Lung (tissue), 12 donors: ENCODE data around the gene GALM. TPM values are rescaled to one million over a fixed set of nuclear protein-coding genes. Genes with fewer than 3 reads are reported as not detected.

Source experiments
- ATAC-seq: fragments of 200-7000 bp; cut with Tn5 transposase; one replicate; pipeline ENCODE4 v1.9.1; 2020; ENCODE audit warnings: moderate number of reproducible peaks; ENCODE audit not compliant: insufficient read depth, low FRiP score
- DNase-seq, 3 donors: peaks; one replicate each; pipeline ENCODE4 v3.0.0-alpha.2; 2013 to 2017
- H3K27ac ChIP-seq, 2 donors: one replicate each; pipeline ENCODE4 v1.5.1; 2013; ENCODE audit warnings: mild to moderate bottlenecking in 2 of 2, moderate library complexity in 2 of 2, control low read depth in 1 of 2, inconsistent platforms in 1 of 2, low read depth in 1 of 2, low read length in 1 of 2
- H3K27me3 ChIP-seq, 3 donors: one replicate each; pipeline ENCODE4 v1.5.1; 2013; ENCODE audit warnings: low read length in 2 of 3; ENCODE audit not compliant: control insufficient read depth in 3 of 3, insufficient read depth in 3 of 3
- H3K36me3 ChIP-seq, 4 donors: one replicate each; pipeline ENCODE4 v1.5.1; 2013; ENCODE audit warnings: low read length in 4 of 4, mild to moderate bottlenecking in 1 of 4, moderate library complexity in 1 of 4; ENCODE audit not compliant: control insufficient read depth in 4 of 4, insufficient read depth in 4 of 4
- H3K4me1 ChIP-seq, 5 donors: one replicate each; pipeline ENCODE4 v1.5.1; 2013; ENCODE audit warnings: low read length in 5 of 5, mild to moderate bottlenecking in 2 of 5, moderate library complexity in 1 of 5; ENCODE audit not compliant: control insufficient read depth in 5 of 5, insufficient read depth in 5 of 5
- H3K4me3 ChIP-seq: one replicate; pipeline ENCODE4 v1.5.1; 2013; ENCODE audit warnings: mild to moderate bottlenecking, control low read depth, moderate library complexity
- H3K9ac ChIP-seq, 2 donors: one replicate each; pipeline ENCODE4 v1.5.1; 2013; ENCODE audit warnings: low read length in 2 of 2, control low read depth in 1 of 2; ENCODE audit not compliant: insufficient read depth in 1 of 2
- H3K9me3 ChIP-seq, 4 donors: one replicate each; pipeline ENCODE4 v1.5.1; 2013; ENCODE audit warnings: low read length in 3 of 4, mild to moderate bottlenecking in 1 of 4, moderate library complexity in 1 of 4; ENCODE audit not compliant: control insufficient read depth in 4 of 4, insufficient read depth in 3 of 4
- CTCF ChIP-seq: IDR thresholded peaks from 2 replicates; pipeline ENCODE4 v1.5.1; 2012; ENCODE audit warnings: mild to moderate bottlenecking; ENCODE audit errors: control extremely low read depth, extremely low read depth
- WGBS, 2 donors: extraction: QIAGEN DNeasy Blood & Tissue Kit; methylation state at CpG; one replicate each; pipeline ENCODE4 v1.1.7; 2013; 5-methylcytosine and 5-hydroxymethylcytosine counted together
- polyA plus RNA-seq, 2 donors: library from polyadenylated mRNA; stranded (reverse); fragments of 200-250 nt; gene quantifications; one replicate each; pipeline ENCODE4 v1.2.1, GENCODE V29; 2013
- total RNA-seq, 2 donors: library from RNA; depleted of rRNA in 1 of 2; stranded (reverse); fragments of >200 nt in 1 of 2; gene quantifications; one replicate each; pipeline ENCODE4 v1.2.1, GENCODE V29; 2014 to 2021
- donor health status: control.
- donor health status: control.
- donor health status: Bipolar disorder and iron deficiency.
- donor health status: healthy.
- donor health status: DM: yes; HTN: yes; CAD: no.

The GALM gene
- total and polyA plus RNA-seq, 4 donors, result 7.6 to 25.5 (median 14.1) TPM

GRCh38 chr2:38668779-38669479 lies 3.0 kb downstream of the GALM start:
- no peak for ATAC-seq
- no peak overlapping the region for H3K4me3 ChIP-seq
- peaks cover 0 to 10% (median 5%) of the 10 kb centered on the region in 5 donors for H3K4me1 ChIP-seq
- H3K9ac ChIP-seq, result no peak overlapping the region
- DNase-seq, result no peak
- no peak overlapping the region for H3K27ac ChIP-seq
- no peaks in the 10 kb centered on the region for H3K27me3 ChIP-seq
- 87 to 92% methylated on average over 16 of the region's 16 CpGs for WGBS, 2 donors
- H3K36me3 ChIP-seq, result no peaks in the 10 kb centered on the region
- no peaks in the 10 kb centered on the region for H3K9me3 ChIP-seq
- TF ChIP-seq CTCF, result no peak

- WGBS, 2 donors, result 69 to 85% methylated on average over 6 of the region's 6 CpGs
- Histone ChIP-seq H3K9me3 (no peaks in the 10 kb centered on the region), H3K9ac (no peak overlapping the region), H3K4me1 (peaks cover 0 to 8% (median 5%) of the 10 kb centered on the region in 5 donors), H3K27ac (no peak overlapping the region), H3K4me3 (no peak overlapping the region), H3K27me3 (no peaks in the 10 kb centered on the region), H3K36me3 (peaks cover 0 to 4% (median 3%) of the 10 kb centered on the region in 4 donors)
- DNase-seq (no peak), ATAC-seq (no peak)
- no peak for TF ChIP-seq CTCF
These were observed 5.4 kb downstream of the GALM start for GRCh38 chr2:38671303-38671702.

GRCh38 chr2:38671946-38672345 lies 6.0 kb downstream of the GALM start:
- ATAC-seq (no peak), DNase-seq (no peak)
- H3K4me3 ChIP-seq, result no peak overlapping the region
- TF ChIP-seq CTCF, result no peak
- no peaks in the 10 kb centered on the region for H3K9me3 ChIP-seq
- 89 to 94% methylated on average over 2 of the region's 2 CpGs for WGBS, 2 donors
- peaks cover 0 to 4% (median 2%) of the 10 kb centered on the region in 5 donors for H3K4me1 ChIP-seq
- H3K36me3 ChIP-seq, result peaks cover 0 to 6% (median 4%) of the 10 kb centered on the region in 4 donors
- H3K27me3 ChIP-seq, result no peaks in the 10 kb centered on the region
- H3K27ac ChIP-seq, result no peak overlapping the region
- H3K9ac ChIP-seq, result no peak overlapping the region
